SIG-M5 treated with dmso at 0.1 percent for 504 hours (cell line): ENCODE results near the gene IGFLR1.

Source experiments
- DNase-seq: peaks from one replicate; lab custom pipeline; 2025; ENCODE audit not compliant: unreplicated experiment; lab: John Stamatoyannopoulos, UW

The IGFLR1 gene, protein sequence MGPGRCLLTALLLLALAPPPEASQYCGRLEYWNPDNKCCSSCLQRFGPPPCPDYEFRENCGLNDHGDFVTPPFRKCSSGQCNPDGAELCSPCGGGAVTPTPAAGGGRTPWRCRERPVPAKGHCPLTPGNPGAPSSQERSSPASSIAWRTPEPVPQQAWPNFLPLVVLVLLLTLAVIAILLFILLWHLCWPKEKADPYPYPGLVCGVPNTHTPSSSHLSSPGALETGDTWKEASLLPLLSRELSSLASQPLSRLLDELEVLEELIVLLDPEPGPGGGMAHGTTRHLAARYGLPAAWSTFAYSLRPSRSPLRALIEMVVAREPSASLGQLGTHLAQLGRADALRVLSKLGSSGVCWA

DNA sequence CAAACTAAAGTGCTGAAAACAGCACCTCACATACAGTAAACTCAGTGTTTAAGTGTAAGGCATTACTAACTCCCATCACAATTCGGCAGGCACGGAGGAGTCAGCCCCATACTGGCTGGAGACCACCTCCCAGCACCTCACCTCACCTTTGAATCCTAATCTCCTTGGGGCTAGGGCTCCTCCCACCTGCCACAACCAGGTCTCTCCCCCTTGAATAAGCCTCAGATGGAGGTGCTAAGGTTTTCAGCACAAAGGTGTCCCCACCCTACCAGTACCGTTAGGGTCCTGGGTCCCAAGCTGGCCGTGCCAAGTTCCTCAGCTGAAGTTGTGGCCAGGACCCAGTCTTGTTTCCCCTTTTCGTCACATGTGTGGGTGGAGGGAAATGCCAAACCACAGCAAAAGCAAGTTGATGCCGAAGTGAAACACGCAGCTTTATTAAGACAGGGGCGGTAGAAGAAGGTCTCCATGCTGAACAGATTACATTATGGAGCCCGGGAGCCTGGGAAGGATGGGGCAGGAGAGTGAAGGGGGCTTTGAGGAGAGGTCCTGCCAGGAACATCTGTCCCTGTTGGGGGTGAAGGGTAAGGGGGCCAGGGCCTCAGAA, at the start of gene IGFLR1:
Gene IGFLR1 (minus strand): TSS at position 332 of the 604 bp plus-strand sequence. CDS start 1,272 bp downstream, outside the sequence.
- DNase-seq, result peak; percentile 62

- no peak for DNase-seq
Observed at GRCh38 chr19:35791814-35792279, 49.6 kb upstream of the IGFLR1 start.

- no peak for DNase-seq
Observed at GRCh38 chr19:35790981-35791813, 48.9 kb upstream of the IGFLR1 start.

GRCh38 chr19:35789978-35790944, 48.0 kb upstream of the IGFLR1 start:
- no peak for DNase-seq

DNA sequence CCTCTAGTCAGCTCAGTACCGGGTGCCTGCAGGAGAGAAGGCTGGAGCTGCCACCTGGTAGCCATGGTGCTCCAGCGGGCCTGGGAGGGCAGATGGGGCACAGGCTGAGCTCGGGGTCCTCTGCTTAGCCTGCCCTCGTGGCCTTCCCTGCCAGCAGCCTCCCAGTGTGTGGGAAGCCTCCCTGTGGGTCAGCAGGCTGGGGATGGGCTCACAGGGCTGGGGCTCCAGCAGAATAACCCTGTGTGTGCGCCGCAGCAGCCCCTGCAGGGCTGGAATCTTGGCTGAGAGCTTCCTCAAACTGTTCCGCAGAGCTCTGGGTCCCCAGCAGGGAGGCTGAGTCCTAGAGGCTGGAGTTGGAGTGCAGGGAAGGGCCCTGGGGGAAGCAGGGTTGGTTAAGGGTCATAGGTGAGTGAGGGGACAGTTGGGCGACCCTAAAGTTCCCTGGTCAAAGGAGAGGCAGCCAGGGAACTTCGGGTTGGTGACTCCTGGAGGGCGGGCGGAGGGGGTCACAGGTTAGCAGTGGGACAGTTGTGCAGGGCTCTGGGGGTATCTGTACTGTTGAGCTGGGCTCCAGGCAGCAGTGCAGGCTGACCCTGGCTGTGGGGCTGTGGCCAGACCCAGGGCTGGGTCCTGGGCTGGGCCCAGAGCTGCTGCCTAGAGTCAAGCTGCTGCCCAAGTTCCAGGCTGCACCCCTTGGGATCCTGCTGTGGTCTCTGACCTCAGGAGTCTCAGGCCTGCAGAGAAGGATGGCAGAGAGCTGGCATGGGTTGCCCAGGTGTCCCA, 47.1 kb upstream of the IGFLR1 start:
- no peak for DNase-seq

- DNase-seq, result no peak
Observed at GRCh38 chr19:35788205-35788960, 46.1 kb upstream of the IGFLR1 start.

GRCh38 chr19:35787227-35787799, 45.1 kb upstream of the IGFLR1 start:
- DNase-seq, result no peak

DNA sequence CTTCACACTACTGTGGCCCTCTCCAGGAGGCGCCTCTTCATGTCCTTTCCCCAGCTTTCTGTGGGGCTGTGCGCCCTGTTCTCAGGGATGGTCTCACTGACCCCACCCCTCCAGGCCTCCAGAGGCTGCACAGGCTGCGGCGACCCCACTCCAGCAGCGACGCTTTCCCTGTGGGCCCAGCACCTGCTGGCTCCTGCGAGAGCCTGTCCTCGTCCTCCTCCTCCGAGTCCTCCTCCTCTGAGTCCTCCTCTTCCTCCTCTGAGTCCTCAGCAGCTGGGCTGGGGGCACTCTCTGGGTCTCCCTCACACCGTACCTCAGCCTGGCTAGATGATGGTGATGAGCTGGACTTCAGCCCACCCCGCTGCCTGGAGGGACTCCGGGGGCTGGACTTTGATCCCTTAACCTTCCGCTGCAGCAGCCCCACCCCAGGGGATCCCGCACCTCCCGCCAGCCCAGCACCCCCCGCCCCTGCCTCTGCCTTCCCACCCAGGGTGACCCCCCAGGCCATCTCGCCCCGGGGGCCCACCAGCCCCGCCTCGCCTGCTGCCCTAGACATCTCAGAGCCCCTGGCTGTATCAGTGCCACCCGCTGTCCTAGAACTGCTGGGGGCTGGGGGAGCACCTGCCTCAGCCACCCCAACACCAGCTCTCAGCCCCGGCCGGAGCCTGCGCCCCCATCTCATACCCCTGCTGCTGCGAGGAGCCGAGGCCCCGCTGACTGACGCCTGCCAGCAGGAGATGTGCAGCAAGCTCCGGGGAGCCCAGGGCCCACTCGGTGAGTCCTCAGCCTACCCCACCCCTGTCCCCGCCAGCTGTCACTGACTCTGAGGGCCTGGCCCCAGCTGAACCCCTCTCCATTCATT, 44.3 kb upstream of the IGFLR1 start:
- DNase-seq, result no peak

DNA sequence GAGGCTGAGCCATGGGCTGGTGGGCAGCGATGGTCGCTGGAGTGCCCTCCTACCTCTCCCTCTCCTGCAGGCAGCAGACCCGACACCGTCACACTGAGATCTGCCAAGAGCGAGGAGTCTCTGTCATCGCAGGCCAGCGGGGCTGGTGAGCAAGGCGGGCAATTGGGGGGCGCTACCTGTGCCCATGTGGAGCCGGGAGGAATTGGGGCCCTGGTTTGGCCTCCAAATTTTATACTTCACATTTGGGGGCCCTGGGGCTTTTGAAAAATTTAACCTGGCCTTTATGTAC, 43.0 kb upstream of the IGFLR1 start:
- DNase-seq, result no peak

- no peak for DNase-seq
Observed at GRCh38 chr19:35784503-35785338, 42.5 kb upstream of the IGFLR1 start.

DNA sequence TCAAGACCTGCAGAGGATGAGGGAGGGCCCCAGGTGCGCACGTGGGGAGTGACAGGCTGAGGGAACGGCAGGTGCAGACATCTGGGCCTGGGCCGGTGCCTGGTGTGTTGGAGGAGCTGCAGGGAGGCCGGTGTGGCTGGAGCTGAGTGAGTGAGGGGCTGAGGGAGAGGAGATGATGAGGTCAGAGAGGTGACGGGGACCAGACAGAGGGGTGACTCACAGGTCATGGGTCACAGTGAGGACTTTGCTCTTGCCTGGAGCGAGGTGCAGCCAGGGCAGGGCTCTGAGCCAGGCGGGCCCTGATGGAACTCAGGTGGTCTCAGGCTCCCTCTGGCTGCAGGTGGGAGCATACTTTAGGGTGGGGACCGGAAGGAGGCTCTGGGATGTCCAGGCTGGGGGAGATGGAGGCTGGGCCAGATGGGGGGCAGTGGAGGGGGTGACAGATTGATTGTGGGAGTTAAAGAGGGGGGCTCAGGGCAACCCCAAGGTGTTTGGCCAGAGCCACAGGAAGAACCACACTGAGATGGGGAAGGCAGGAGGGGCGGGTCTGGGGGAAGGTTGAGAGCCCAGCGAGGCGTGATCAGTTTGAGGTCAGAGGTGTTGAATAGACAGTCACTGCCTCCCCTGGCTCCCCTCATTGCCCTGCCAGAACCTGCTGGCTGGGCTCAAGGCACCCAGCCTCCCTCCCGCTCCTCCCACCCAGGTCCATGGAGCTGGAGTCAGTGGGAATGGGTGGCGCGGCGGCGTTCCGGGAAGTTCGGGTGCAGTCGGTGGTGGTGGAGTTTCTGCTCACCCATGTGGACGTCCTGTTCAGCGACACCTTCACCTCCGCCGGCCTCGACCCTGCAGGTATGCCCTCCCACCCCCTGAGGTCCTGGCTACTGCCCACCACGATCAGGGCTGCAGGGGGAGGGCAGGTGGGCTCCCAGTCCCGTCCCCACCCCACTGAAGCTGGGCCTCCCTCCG, 41.5 kb upstream of the IGFLR1 start:
- DNase-seq, result no peak

DNA sequence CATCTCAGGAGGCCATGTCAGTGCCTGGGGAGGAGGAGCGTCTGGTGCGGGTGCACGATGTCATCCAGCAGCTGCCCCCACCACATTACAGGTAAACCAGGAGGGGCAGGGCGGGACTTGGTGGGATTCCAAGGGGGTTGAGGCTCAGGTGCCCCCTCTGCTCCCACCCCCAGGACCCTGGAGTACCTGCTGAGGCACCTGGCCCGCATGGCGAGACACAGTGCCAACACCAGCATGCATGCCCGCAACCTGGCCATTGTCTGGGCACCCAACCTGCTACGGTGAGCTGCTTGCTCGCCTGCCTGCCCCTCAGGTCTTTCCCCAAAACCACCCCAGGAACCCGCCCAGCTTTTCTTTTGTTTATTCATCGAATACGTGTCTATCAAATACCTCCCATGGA, 40.3 kb upstream of the IGFLR1 start:
- DNase-seq, result no peak

GRCh38 chr19:35781650-35782049, 39.4 kb upstream of the IGFLR1 start:
- no peak for DNase-seq

- DNase-seq, result no peak
Observed at GRCh38 chr19:35780717-35781116, 38.5 kb upstream of the IGFLR1 start.

- DNase-seq, result no peak
Observed at GRCh38 chr19:35780058-35780457, 37.8 kb upstream of the IGFLR1 start.

DNA sequence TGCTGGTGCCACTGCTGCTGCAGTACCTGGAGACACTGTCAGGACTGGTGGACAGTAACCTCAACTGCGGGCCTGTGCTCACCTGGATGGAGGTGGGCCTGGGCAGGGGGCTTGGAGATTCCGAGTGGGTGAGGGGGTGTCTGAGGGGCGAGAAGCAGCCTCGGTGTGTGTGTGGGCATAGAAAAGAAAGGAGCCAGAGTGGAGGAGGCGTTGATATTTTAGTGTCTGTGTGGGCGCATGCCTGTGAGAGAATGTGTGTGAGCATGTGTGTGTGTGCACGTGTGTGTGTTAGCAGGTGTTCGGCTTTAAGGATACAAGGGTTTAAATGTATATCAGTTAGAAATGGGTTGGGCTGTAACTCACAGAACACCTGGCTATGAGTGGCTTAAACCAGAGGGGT, 36.8 kb upstream of the IGFLR1 start:
- no peak for DNase-seq
